Naive thymus-derived CD8-positive, alpha-beta T cell (primary cell): ENCODE data around the gene ONECUT3. TPM values are rescaled to one million over a fixed set of nuclear protein-coding genes. Genes with fewer than 3 reads are reported as not detected.
"Not testable (repeated sequence)": the region's sequence is repeated elsewhere in the genome, so short reads cannot be mapped to it uniquely, and the experiment has no call there.

ENCODE experiments used
- ATAC-seq, 2 donors: fragments of 150-1000 bp; cut with Tn5 transposase in 1 of 2; sonication (Bioruptor Pico), chemical (Tn5 transposase) in 1 of 2; 1 replicate in 1 of 2; 2 replicates in 1 of 2; pipeline ENCODE4 v1.10.0; 2021; ENCODE audit warnings: mild to moderate bottlenecking in 2 of 2, moderate library complexity in 2 of 2
- POLR2A ChIA-PET: fragments of 350-600 bp; sonication (Branson Sonifier 250); formaldehyde crosslinking; loops from one replicate; lab custom pipeline; 2021; ENCODE audit warnings: antibody characterized with exemption; lab: Charles Lee
- DNase-seq, 10 donors: peaks; one replicate each; pipeline versions ENCODE4 v3.0.0 to v3.0.0-alpha.2; 2020 to 2022
- H3K27ac Mint-ChIP-seq, 10 donors: one replicate each; pipeline ENCODE4 v1.8.0; 2020 to 2022; ENCODE audit warnings: mild to moderate bottlenecking in 10 of 10, mixed read lengths in 10 of 10, moderate library complexity in 4 of 10, inconsistent platforms in 1 of 10
- H3K27me3 Mint-ChIP-seq, 5 donors: one replicate each; pipeline ENCODE4 v1.8.0; 2021 to 2022; ENCODE audit warnings: mixed read lengths in 5 of 5
- H3K36me3 Mint-ChIP-seq, 3 donors: one replicate each; pipeline ENCODE4 v1.8.0; 2020 to 2022; ENCODE audit warnings: mixed read lengths in 3 of 3, mild to moderate bottlenecking in 2 of 3, inconsistent platforms in 1 of 3
- H3K4me1 Mint-ChIP-seq, 4 donors: one replicate each; pipeline ENCODE4 v1.8.0; 2021 to 2022; ENCODE audit warnings: mixed read lengths in 4 of 4
- H3K4me3 Mint-ChIP-seq, 10 donors: one replicate each; pipeline ENCODE4 v1.8.0; 2020 to 2022; ENCODE audit warnings: mild to moderate bottlenecking in 10 of 10, mixed read lengths in 10 of 10, moderate library complexity in 6 of 10, inconsistent platforms in 1 of 10
- H3K9me3 Mint-ChIP-seq, 9 donors: one replicate each; pipeline ENCODE4 v1.8.0; 2020 to 2022; ENCODE audit warnings: mixed read lengths in 9 of 9, mild to moderate bottlenecking in 3 of 9, inconsistent platforms in 1 of 9, moderate library complexity in 1 of 9
- polyA plus RNA-seq, 3 donors: library from polyadenylated mRNA; unstranded; fragments of 300-500 nt; fragmentation: Illumina TruSeq; gene quantifications; one replicate each; pipeline ENCODE4 v1.2.3, GENCODE V29; 2021
- total RNA-seq, 8 experiments: library from RNA in 2 of 8; stranded (reverse) in 2 of 8; gene quantifications; one replicate each; pipeline ENCODE4 v1.2.3 and lab custom pipeline; 2021 to 2026

ONECUT3 gene
- total and polyA plus RNA-seq, 5 experiments from 2014 or later, result not detected

DNA sequence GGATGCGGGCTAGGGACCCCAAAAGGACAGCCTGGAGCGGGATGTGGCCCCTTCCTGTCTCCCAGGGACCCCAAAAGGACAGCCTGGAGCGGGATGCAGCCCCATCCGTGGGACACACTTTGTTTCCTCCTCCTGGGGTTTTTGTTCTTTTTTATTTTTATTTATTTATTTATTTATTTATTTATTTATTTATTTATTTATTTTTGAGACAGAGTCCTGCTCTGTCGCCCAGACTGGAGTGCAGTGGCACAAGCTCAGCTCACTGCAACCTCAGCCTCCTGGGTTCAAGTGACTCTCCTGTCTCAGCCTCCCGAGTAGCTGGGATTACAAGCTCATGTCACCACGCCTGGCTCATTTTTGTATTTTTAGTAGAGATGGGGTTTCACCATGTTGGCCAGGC lies 44.0 kb downstream of the ONECUT3 start:
- H3K9me3 Mint-ChIP-seq, DNase-seq, POLR2A ChIA-PET, H3K36me3 Mint-ChIP-seq, H3K4me1 Mint-ChIP-seq, ATAC-seq, H3K4me3 Mint-ChIP-seq: not testable (repeated sequence)
- peak overlapping the region in 1 of 10 donors; percentile 43 for H3K27ac Mint-ChIP-seq
- peaks cover 0 to 25% (median 13%) of the 10 kb centered on the region in 5 donors for H3K27me3 Mint-ChIP-seq

DNA sequence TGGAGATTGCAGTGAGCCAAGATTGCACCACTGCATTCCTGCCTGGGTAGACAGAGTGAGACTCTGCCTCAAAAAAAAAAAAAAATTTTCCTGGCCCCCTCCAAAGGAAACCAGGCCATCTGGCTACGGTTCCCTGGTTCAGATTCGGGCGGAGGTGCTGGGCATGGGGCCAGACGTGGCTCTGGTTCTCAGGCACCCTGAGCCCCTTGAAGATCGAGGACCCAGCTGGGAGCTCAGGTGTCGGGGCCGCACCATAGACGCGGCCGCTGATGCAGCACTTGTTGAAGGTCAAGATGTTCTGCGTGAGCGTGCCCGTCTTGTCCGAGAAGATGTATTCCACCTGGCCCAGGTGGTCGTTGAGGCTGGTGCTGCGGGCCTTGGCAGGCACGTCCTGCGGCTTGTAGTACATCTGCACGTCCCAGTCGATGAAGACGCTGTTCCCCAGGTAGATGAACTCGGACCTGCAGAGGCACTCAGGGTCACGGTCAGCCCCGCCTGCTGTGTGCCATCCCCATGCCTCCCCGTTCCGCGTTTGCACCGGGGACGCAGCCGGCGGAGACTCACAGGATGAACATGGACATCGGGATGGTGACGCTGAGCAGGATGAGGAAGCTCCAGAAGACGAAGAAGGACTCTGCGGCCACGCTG lies 46.5 kb downstream of the ONECUT3 start:
- no peak for ATAC-seq
- H3K9me3 Mint-ChIP-seq, result no peaks in the 10 kb centered on the region
- DNase-seq, result no peak
- H3K27me3 Mint-ChIP-seq, result peaks cover 0 to 19% (median 8%) of the 10 kb centered on the region in 5 donors
- no peak overlapping the region for H3K4me3 Mint-ChIP-seq
- H3K36me3 Mint-ChIP-seq, result no peaks in the 10 kb centered on the region
- peaks cover 0 to 8% (median 3%) of the 10 kb centered on the region in 4 donors for H3K4me1 Mint-ChIP-seq
- peak overlapping the region in 1 of 10 donors; percentile 48 for H3K27ac Mint-ChIP-seq
- POLR2A ChIA-PET, result no interaction called here

DNA sequence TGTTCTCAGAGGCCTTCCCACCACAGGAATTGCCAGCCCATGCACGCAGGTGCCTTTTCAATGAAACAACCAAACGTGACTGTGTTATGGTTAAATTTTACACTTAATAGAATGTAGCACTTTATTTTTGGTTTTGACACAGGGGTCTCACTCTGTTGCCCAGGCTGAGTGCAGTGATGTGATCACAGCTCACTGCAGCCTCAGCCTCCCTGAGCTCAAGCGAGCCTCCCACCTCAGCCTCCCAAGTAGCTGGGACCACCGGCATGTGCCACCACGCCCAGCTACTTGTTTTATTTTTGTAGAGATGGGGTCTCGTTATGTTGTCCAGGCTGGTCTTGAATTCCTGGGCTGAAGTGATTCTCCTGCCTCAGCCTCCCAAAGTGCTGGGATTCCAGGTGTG lies 51.6 kb downstream of the ONECUT3 start:
- H3K9me3 Mint-ChIP-seq, result no peaks in the 10 kb centered on the region
- POLR2A ChIA-PET, result no interaction called here
- no peak for ATAC-seq
- H3K36me3 Mint-ChIP-seq, result no peaks in the 10 kb centered on the region
- DNase-seq, result no peak
- H3K4me1 Mint-ChIP-seq, result no peaks in the 10 kb centered on the region
- no peaks in the 10 kb centered on the region for H3K27me3 Mint-ChIP-seq
- no peak overlapping the region for H3K4me3 Mint-ChIP-seq
- no peak overlapping the region for H3K27ac Mint-ChIP-seq

DNA sequence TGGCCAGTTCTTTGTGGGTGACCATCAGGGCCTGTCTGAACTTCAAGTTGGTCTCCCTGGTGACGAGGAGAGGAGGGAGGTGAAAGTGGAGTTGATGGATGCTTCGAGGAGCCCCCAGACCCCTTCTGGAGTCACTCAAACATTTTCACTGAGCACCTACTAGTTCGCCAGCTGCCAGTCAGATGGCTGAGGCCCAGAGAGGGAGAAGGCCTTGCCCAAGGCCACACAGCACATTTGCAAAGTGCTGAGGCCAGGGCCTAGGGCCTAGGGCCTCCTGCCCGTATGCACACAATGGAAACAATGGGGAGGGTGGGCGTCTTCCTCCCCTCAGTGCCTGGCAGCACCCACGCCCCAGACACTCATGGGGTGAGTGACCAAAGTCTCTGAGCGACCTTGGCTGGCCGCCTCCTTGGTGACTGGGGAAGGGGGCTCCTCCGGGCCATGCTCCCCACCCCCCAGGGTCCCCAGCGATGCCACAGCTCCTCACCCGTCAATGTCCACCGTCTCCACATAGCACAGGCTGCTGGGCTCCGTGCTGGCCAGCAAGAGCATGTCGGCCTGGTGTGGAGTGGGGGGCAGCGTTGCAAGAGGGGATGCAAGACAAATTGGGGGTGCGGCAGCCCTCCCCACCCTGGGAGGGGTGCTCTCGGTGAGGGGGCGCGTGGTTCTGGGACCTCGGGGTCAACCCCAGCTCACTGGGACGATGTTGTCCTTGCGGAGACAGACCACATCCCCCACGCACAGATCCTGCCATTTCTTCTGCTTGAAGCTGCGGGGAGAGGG lies 52.3 kb downstream of the ONECUT3 start:
- Mint-ChIP-seq H3K36me3 (no peaks in the 10 kb centered on the region), H3K4me1 (no peaks in the 10 kb centered on the region), H3K27me3 (no peaks in the 10 kb centered on the region), H3K9me3 (no peaks in the 10 kb centered on the region), H3K27ac (no peak overlapping the region), H3K4me3 (no peak overlapping the region)
- POLR2A ChIA-PET, result no interaction called here
- ATAC-seq (no peak), DNase-seq (no peak)

- no peaks in the 10 kb centered on the region for H3K36me3 Mint-ChIP-seq
- POLR2A ChIA-PET, result interaction anchor here (0.6 kb wide), 1 partner anchor 8 kb away, joined by 3 read pairs; no protein-coding TSS in a partner anchor
- H3K9me3 Mint-ChIP-seq, result no peaks in the 10 kb centered on the region
- DNase-seq (no peak), ATAC-seq (no peak)
- H3K27me3 Mint-ChIP-seq, result no peaks in the 10 kb centered on the region
- peaks cover 0 to 2% (median 2%) of the 10 kb centered on the region in 4 donors for H3K4me1 Mint-ChIP-seq
- no peak overlapping the region for H3K27ac Mint-ChIP-seq
- H3K4me3 Mint-ChIP-seq, result no peak overlapping the region
Observed at GRCh38 chr19:1806184-1807029, 53.1 kb downstream of the ONECUT3 start.

- peaks cover under 1 to 6% (median 3%) of the 10 kb centered on the region in 4 donors for H3K4me1 Mint-ChIP-seq
- peak overlapping the region in 1 of 10 donors; percentile 15 for H3K27ac Mint-ChIP-seq
- H3K36me3 Mint-ChIP-seq, result no peaks in the 10 kb centered on the region
- H3K9me3 Mint-ChIP-seq, result no peaks in the 10 kb centered on the region
- H3K4me3 Mint-ChIP-seq, result no peak overlapping the region
- ATAC-seq, result no peak
- peak in 1 of 10 donors; percentile 60 for DNase-seq
- no peaks in the 10 kb centered on the region for H3K27me3 Mint-ChIP-seq
- POLR2A ChIA-PET, result interaction anchor here (0.6 kb wide), 1 partner anchor 8 kb away, joined by 3 read pairs; no protein-coding TSS in a partner anchor
Observed at GRCh38 chr19:1807030-1807694, 53.9 kb downstream of the ONECUT3 start.

GRCh38 chr19:1807695-1808394 lies 54.5 kb downstream of the ONECUT3 start:
- H3K36me3 Mint-ChIP-seq, result no peaks in the 10 kb centered on the region

DNA sequence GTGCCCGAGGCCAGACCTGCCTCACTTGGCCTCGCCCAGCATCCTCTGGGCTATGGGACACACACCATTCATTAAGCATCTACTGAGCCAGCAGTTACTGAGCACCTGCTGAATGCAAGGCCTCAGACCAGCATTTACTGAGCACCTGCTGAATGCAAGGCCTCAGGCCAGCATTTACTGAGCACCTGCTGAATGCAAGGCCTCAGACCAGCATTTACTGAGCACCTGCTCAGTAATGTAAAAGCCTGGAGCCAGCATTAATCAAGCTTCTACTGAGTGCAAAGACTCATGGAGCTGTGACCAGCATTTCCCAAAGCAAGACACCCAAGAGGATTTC lies 55.1 kb downstream of the ONECUT3 start:
- Mint-ChIP-seq H3K27ac (no peak overlapping the region), H3K9me3 (no peaks in the 10 kb centered on the region), H3K4me1 (peaks cover 11 to 16% (median 12%) of the 10 kb centered on the region in 4 donors), H3K4me3 (no peak overlapping the region), H3K27me3 (no peaks in the 10 kb centered on the region), H3K36me3 (no peaks in the 10 kb centered on the region)
- POLR2A ChIA-PET, result interaction anchor here (0.6 kb wide), 1 partner anchor 169 kb away, joined by 6 read pairs; no protein-coding TSS in a partner anchor
- DNase-seq, result no peak
- ATAC-seq, result no peak

More at GRCh38 chr19:1807695-1808394, 54.5 kb downstream of the ONECUT3 start:
- DNase-seq (peak in 1 of 10 donors; percentile 57), ATAC-seq (no peak)
- H3K9me3 Mint-ChIP-seq, result no peaks in the 10 kb centered on the region
- POLR2A ChIA-PET, result interaction anchor here (0.6 kb wide), 1 partner anchor 169 kb away, joined by 6 read pairs; no protein-coding TSS in a partner anchor
- H3K4me3 Mint-ChIP-seq, result no peak overlapping the region
- H3K4me1 Mint-ChIP-seq, result peaks cover 7 to 12% (median 8%) of the 10 kb centered on the region in 4 donors
- H3K27me3 Mint-ChIP-seq, result no peaks in the 10 kb centered on the region
- H3K27ac Mint-ChIP-seq, result no peak overlapping the region

DNA sequence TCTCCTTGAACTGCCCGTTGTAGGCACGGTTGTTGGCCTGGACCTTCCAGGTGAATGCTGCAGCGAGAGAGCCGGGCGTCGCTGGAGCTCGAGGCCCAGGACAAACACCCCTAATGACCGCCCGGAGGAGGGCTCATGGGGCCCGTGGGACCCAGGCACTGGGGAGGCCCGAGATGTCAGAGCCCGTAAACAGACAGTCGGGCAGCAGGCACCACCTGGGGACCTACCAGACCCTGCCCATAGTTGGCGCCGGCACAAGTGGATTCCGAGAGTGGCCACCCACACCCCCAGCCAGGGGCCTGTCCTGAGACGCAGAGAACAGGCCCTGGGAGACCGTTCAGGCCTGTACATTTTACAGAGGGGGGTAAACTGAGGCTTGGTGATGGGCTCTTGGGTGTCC lies 56.4 kb downstream of the ONECUT3 start:
- Mint-ChIP-seq H3K36me3 (no peaks in the 10 kb centered on the region), H3K4me1 (peaks cover 11 to 16% (median 13%) of the 10 kb centered on the region in 4 donors), H3K27ac (no peak overlapping the region), H3K9me3 (no peaks in the 10 kb centered on the region), H3K4me3 (peak overlapping the region in 1 of 10 donors; percentile 29), H3K27me3 (no peaks in the 10 kb centered on the region)
- DNase-seq (no peak), ATAC-seq (no peak)
- POLR2A ChIA-PET, result no interaction called here

GRCh38 chr19:1810439-1811160 lies 57.3 kb downstream of the ONECUT3 start:
- Mint-ChIP-seq H3K4me1 (peaks cover 11 to 16% (median 13%) of the 10 kb centered on the region in 4 donors), H3K9me3 (no peaks in the 10 kb centered on the region), H3K4me3 (peak overlapping the region in 8 of 10 donors; percentile 22 to 91 (median 58)), H3K36me3 (peaks cover 0 to 4% (median 0%) of the 10 kb centered on the region in 3 donors), H3K27ac (peak overlapping the region in 2 of 10 donors; percentile 46 to 67), H3K27me3 (no peaks in the 10 kb centered on the region)
- POLR2A ChIA-PET, result interaction anchor here (1.3 kb wide), 1 partner anchor 218 kb away, joined by 3 read pairs; the partner anchor contains the start of gene MBD3
- ATAC-seq, result no peak
- DNase-seq, result no peak

DNA sequence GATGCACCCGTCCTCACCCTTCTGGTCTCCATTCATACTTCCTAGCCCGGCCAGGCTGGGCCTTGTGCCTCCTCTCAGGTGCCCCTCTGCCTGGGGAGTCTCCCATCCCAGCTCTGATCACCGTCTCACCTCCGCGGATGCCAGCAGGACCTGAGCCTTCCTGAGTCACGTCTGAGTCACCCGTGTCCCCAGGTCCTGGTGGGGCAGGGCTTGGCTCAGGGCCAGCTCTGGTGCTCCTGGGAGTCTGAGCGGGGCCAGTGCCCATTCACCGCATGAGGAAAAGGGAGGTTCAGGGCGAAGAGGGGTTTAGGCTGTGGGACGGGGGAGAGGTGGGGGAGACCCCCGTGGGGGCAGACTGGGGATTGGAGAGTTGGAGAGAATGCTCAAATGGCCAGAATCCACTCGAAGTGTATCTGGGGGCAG lies 58.2 kb downstream of the ONECUT3 start:
- ATAC-seq, result no peak

More for the DNA sequence above, 58.2 kb downstream of the ONECUT3 start:
- Mint-ChIP-seq H3K9me3 (no peaks in the 10 kb centered on the region), H3K4me1 (peaks cover 11 to 16% (median 13%) of the 10 kb centered on the region in 4 donors), H3K27me3 (no peaks in the 10 kb centered on the region), H3K27ac (peak overlapping the region in 5 of 10 donors; percentile 40 to 74 (median 50)), H3K4me3 (peak overlapping the region; percentile 15 to 91 (median 75)), H3K36me3 (peaks cover 0 to 9% (median 0%) of the 10 kb centered on the region in 3 donors)
- DNase-seq, result peak in 3 of 10 donors; percentile 20 to 44 (median 29)
- POLR2A ChIA-PET, result interaction anchor here (1.0 to 1.3 kb wide), 2 partner anchors 49 to 219 kb away, joined by 3 read pairs; partner anchors contain the start of gene MBD3
